HFF-Myc (cell line): ENCODE data around the gene HOXD9.

Source experiments
- DNase-seq: peaks from one replicate; pipeline ENCODE4 v3.0.0-alpha.2; 2011; ENCODE audit warnings: low read depth; ENCODE audit errors: extremely low read depth
- H3K4me3 ChIP-seq: replicated peaks from 2 replicates; pipeline ENCODE4 v1.5.1; 2011; ENCODE audit warnings: low read depth, mild to moderate bottlenecking, control low read depth, low read length
- CTCF ChIP-seq: IDR thresholded peaks from 2 replicates; pipeline ENCODE4 v1.5.1; 2012; ENCODE audit warnings: mild to moderate bottlenecking, low read depth, low read length, control low read depth; ENCODE audit errors: missing control alignments

Gene HOXD9

GRCh38 chr2:176099728-176100546, 22.6 kb upstream of the HOXD9 start, which contains the start of gene HOXD12:
Gene HOXD12, plus strand, starts transcription at chr2:176099795. Its CDS starts 7 bp downstream, at chr2:176099802.
- TF ChIP-seq CTCF: no peak
- no peak within 1 kb of the TSS for H3K4me3 ChIP-seq
- DNase-seq: no peak

- TF ChIP-seq CTCF: no peak
- no peak for DNase-seq
- H3K4me3 ChIP-seq: no peak overlapping the region
Observed at GRCh38 chr2:176100547-176101140, 21.9 kb upstream of the HOXD9 start.

- DNase-seq: no peak
- H3K4me3 ChIP-seq: no peak overlapping the region
- TF ChIP-seq CTCF: no peak
Observed at GRCh38 chr2:176101216-176101830, 21.2 kb upstream of the HOXD9 start.

GRCh38 chr2:176101842-176102241, 20.7 kb upstream of the HOXD9 start:
- DNase-seq: no peak
- H3K4me3 ChIP-seq: no peak overlapping the region
- no peak for TF ChIP-seq CTCF

- DNase-seq: no peak
- no peak for TF ChIP-seq CTCF
- no peak overlapping the region for H3K4me3 ChIP-seq
Observed at GRCh38 chr2:176102309-176102866, 20.1 kb upstream of the HOXD9 start.

GRCh38 chr2:176103194-176103593, 19.3 kb upstream of the HOXD9 start:
- H3K4me3 ChIP-seq: no peak overlapping the region
- no peak for DNase-seq
- no peak for TF ChIP-seq CTCF
